GM12878 (cell line): Measurements from ENCODE around the gene MBD2.

Experiments
- CHD2 ChIP-seq: IDR thresholded peaks from 2 replicates; pipeline ENCODE4 v1.6.1; 2011; ENCODE audit warnings: low read depth, low read length, improper control_type of control experiment, borderline replicate concordance
- CHD4 ChIP-seq: fragments of 200-600 bp; sonication (generic); IDR thresholded peaks from 2 replicates; pipeline ENCODE4 v1.6.1; 2016; ENCODE audit warnings: mild to moderate bottlenecking
- ESRRA ChIP-seq: IDR thresholded peaks from 2 replicates; pipeline ENCODE4 v1.6.1; 2012; ENCODE audit warnings: mild to moderate bottlenecking, low read length, improper control_type of control experiment
- EZH2 ChIP-seq: IDR thresholded peaks from 2 replicates; pipeline ENCODE4 v1.6.1; 2012; ENCODE audit warnings: low read depth, mild to moderate bottlenecking, control low read depth, inconsistent platforms, low read length, borderline replicate concordance; ENCODE audit not compliant: control insufficient read depth
- JUND ChIP-seq: IDR thresholded peaks from 2 replicates; pipeline ENCODE4 v1.6.1; 2012; ENCODE audit warnings: low read depth, mild to moderate bottlenecking, low read length, improper control_type of control experiment, moderate library complexity
- POLR2A ChIP-seq: IDR thresholded peaks from 2 replicates; pipeline ENCODE4 v1.6.1; 2011; ENCODE audit warnings: low read depth, mild to moderate bottlenecking, low read length
- TAF1 ChIP-seq: IDR thresholded peaks from 2 replicates; pipeline ENCODE4 v1.6.1; 2011; ENCODE audit warnings: mild to moderate bottlenecking, low read depth, low read length, borderline replicate concordance
- TCF12 ChIP-seq: IDR thresholded peaks from 2 replicates; pipeline ENCODE4 v1.6.1; 2011; ENCODE audit warnings: low read depth, mild to moderate bottlenecking, low read length
- TF ChIP-seq, protein P1 (sequence below): IDR thresholded peaks from 2 replicates; pipeline ENCODE4 v1.6.1; 2012; ENCODE audit warnings: mild to moderate bottlenecking, low read depth, low read length
- TF ChIP-seq, protein P2 (sequence below), 3 experiments: IDR thresholded peaks in 2 of 3; conservative IDR thresholded peaks in 1 of 3; 2 replicates each; pipeline ENCODE4 v1.5.1; 2011; ENCODE audit warnings: low read depth in 3 of 3, low read length in 3 of 3, mild to moderate bottlenecking in 3 of 3, control low read depth in 2 of 3, moderate library complexity in 2 of 3, inconsistent platforms in 1 of 3, mixed read lengths in 1 of 3; ENCODE audit not compliant: control insufficient read depth in 2 of 3, insufficient read depth in 1 of 3; ENCODE audit errors: extremely low read depth in 1 of 3
- TF ChIP-seq, protein P3 (sequence below): IDR thresholded peaks from 2 replicates; pipeline ENCODE4 v1.6.1; 2012; ENCODE audit warnings: low read depth, low read length, improper control_type of control experiment

DNA sequence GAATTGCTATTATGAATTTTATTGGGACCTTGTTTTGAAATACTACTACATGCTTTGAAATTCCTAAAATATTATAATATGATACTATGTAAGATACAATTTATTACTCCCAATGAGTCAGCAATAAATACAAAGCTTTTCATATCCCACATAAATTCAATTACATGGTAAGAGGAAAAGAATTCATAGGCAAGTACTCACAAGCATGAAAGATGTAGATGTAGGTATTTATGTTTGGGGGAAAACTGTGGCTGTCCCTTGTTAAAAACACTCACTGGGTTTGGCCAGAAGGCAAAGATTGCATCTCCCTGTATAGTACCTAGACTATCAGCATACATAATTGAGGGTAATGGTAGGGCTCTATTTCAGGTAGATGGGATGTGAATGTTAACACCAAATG, 90.4 kb downstream of the MBD2 start:
- TF ChIP-seq, protein P1, sequence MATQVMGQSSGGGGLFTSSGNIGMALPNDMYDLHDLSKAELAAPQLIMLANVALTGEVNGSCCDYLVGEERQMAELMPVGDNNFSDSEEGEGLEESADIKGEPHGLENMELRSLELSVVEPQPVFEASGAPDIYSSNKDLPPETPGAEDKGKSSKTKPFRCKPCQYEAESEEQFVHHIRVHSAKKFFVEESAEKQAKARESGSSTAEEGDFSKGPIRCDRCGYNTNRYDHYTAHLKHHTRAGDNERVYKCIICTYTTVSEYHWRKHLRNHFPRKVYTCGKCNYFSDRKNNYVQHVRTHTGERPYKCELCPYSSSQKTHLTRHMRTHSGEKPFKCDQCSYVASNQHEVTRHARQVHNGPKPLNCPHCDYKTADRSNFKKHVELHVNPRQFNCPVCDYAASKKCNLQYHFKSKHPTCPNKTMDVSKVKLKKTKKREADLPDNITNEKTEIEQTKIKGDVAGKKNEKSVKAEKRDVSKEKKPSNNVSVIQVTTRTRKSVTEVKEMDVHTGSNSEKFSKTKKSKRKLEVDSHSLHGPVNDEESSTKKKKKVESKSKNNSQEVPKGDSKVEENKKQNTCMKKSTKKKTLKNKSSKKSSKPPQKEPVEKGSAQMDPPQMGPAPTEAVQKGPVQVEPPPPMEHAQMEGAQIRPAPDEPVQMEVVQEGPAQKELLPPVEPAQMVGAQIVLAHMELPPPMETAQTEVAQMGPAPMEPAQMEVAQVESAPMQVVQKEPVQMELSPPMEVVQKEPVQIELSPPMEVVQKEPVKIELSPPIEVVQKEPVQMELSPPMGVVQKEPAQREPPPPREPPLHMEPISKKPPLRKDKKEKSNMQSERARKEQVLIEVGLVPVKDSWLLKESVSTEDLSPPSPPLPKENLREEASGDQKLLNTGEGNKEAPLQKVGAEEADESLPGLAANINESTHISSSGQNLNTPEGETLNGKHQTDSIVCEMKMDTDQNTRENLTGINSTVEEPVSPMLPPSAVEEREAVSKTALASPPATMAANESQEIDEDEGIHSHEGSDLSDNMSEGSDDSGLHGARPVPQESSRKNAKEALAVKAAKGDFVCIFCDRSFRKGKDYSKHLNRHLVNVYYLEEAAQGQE: no peak
- TF ChIP-seq, protein P2, sequence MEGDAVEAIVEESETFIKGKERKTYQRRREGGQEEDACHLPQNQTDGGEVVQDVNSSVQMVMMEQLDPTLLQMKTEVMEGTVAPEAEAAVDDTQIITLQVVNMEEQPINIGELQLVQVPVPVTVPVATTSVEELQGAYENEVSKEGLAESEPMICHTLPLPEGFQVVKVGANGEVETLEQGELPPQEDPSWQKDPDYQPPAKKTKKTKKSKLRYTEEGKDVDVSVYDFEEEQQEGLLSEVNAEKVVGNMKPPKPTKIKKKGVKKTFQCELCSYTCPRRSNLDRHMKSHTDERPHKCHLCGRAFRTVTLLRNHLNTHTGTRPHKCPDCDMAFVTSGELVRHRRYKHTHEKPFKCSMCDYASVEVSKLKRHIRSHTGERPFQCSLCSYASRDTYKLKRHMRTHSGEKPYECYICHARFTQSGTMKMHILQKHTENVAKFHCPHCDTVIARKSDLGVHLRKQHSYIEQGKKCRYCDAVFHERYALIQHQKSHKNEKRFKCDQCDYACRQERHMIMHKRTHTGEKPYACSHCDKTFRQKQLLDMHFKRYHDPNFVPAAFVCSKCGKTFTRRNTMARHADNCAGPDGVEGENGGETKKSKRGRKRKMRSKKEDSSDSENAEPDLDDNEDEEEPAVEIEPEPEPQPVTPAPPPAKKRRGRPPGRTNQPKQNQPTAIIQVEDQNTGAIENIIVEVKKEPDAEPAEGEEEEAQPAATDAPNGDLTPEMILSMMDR (IDR thresholded peaks at IDR 0.05 in 2 of 3, conservative IDR thresholded peaks at IDR 0.05 in 1 of 3; ENCODE audit: control insufficient read depth in 2 of 3, extremely low read depth in 1 of 3, insufficient read depth in 1 of 3, low read depth in 3 of 3, low read length in 3 of 3): no peak
- TF ChIP-seq POLR2A (no peak), EZH2 (no peak), ESRRA (no peak), TCF12 (no peak), CHD2 (no peak), TAF1 (no peak), JUND (no peak), CHD4 (no peak)
- TF ChIP-seq, protein P3, sequence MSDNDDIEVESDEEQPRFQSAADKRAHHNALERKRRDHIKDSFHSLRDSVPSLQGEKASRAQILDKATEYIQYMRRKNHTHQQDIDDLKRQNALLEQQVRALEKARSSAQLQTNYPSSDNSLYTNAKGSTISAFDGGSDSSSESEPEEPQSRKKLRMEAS: no peak
